LHCN-M2 (cell line): ENCODE results near the gene SNX22. TPM values are rescaled to one million over a fixed set of nuclear protein-coding genes. Genes with fewer than 3 reads are reported as not detected.

Source experiments
- DNase-seq: peaks from one replicate; pipeline ENCODE4 v3.0.0-alpha.2; 2012; ENCODE audit warnings: low read depth
- total RNA-seq: library from RNA; depleted of rRNA; stranded (reverse); fragments of >200 nt; gene quantifications from 2 replicates; pipeline ENCODE4 v1.2.3, GENCODE V29; 2014; rRNA removed

Gene SNX22
- total RNA-seq, 1 experiment from 2014 or later = 0.06 TPM

DNA sequence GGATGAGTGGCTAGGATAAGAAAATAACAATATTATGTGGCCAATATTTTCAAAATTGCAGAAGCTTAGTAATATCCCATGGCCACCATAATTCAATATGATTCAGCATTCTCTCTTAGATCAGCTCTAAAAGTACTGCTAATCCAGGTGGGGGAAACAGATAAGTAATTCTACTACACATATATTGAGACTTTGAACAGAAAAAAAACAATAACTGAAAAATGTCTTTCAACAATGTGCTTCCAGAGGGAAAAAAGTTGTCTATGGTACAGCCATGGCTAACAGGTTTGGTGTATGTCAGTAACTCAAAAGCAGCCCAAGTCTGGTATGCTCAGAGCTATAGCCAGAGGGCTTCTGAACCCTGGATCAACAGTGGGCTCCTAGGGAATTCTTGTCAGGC lies 53.7 kb downstream of the SNX22 start:
- no peak for DNase-seq

Other genes starting within 250 kb of the SNX22 start
- gene DAPK2, start 105.2 kb upstream of the SNX22 start, total RNA-seq = 0.06 and 2.2 TPM in 2 replicates
- gene CIAO2A, start 57.9 kb upstream of the SNX22 start, total RNA-seq = 90.8 and 105 TPM in 2 replicates
- gene SNX1, start 55.7 kb upstream of the SNX22 start, total RNA-seq = 31.5 and 42.9 TPM in 2 replicates
- 478 and 568 TPM in 2 replicates for gene PPIB, start 11.3 kb downstream of the SNX22 start, total RNA-seq
- 19.7 and 21.0 TPM in 2 replicates for gene CSNK1G1, start 204.4 kb downstream of the SNX22 start, total RNA-seq
- 87.3 and 126 TPM in 2 replicates for gene PCLAF, start 229.7 kb downstream of the SNX22 start, total RNA-seq
- 8.1 and 9.2 TPM in 2 replicates for gene TRIP4, start 236.1 kb downstream of the SNX22 start, total RNA-seq